Measurements from ENCODE around the gene NCOA7.
A peak's percentile ranks its signal among the peaks of the same experiment; 100 is the strongest.
"Not testable (repeated sequence)": the region's sequence is repeated elsewhere in the genome, so short reads cannot be mapped to it uniquely, and the experiment has no call there.

The NCOA7 gene

DNA sequence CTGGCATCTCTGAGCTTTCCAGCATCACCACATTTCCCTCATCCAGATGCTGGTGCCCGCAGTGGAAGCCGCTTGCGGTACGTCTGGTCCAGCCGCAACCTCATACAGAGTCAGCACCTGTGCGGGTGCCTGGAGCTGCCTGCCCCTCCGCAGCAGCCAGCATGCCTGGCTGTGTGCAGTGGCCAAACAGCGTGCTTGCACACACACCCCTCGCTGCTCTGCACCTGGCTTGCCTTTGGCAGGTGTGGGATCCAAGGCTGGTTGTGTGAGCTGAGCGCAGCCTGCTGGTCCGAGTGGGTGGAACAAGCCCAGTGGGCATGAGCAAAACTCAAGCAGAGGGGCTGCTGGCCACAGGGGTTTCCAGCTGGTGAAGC, 162.7 kb downstream of the NCOA7 start:
- peak; percentile 29 to 73 for DNase-seq

DNA sequence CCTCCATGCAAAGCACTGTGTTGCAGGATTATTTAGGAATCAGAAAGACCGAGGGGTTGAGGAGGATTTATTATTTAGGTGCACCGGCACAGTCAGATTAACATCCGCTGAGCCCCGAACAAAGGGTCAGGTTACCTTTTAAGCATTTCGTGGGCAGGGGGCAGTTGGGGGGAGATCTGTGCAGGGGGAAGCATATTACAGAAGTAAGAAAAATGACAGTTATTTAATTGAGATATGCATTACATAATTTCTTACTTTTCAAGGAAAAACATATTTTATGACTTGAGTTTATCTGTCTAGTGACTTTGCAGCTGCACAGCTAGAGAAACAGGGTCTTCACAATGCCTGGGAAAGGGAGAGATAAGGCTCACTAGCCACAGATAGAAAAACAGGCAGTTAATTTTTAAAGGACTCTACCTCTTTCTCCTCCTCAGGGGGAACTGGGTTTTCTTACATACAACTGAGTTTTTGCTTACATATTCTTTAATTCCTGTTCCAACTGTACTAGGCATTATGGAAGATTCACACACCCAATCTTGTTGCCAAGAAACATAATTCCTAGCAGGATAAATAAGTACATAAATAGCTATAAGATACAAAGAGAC, 164.1 kb downstream of the NCOA7 start:
- peak in 1 of 2 experiments; percentile 17 for DNase-seq

DNA sequence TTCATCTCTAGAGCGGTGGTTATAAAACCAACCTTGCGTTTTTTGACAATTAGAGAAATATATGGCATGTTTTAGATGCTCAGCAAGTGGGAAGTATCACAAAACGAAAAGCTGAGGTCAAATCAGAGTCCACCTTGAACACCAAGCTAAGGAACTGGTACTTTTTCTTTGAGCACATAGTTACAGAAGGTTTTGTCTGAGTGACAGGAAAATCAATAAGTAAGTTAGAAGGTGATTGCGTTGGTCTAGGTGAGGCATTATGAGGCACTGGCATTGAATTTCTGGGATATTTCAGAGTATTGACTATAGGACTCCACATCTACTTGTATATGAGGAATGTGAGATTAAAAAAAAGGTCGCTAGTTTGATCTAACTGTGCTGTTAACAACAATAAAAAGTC, 165.2 kb downstream of the NCOA7 start:
- no peak for DNase-seq

DNA sequence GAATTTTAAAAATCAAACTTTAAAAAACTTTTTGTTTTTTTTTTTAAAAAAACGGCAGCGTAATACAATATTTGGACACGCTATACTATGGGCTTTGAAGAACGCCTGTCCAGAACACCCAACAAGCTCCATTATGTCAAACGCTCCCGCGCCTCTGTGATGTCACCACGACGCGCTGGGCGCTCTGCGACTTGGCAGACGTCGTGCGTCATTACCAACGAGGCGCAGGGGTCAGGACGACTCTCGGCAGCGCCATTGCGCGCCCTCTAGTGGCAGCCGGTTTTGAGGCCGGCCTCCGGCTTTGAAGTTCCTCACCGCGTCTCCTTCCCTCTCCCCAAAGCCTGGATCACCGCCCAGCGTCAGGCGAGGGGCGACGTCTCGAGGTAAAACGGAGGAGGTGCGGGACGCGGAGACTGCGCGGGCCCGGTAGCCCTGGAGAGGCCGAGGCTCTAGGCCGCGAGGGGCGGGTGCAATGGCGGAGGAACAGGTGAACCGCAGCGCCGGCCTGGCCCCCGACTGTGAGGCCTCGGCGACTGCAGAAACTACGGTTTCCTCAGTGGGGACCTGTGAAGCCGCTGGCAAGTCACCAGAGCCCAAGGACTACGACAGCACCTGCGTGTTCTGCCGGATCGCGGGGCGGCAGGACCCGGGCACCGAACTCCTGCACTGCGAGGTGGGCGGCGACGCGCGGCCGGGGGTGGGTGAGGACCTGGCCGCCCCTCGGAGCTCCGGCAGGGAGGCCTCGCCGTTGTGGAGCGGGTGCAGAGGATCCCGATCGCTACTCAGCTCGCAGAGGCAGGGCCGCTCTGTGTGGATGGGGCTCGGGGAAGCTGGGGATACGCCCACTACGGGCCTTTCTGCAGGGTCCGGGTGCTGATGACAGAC, 166.0 kb downstream of the NCOA7 start, which contains the start of gene HINT3:
TSS of gene HINT3 (plus strand) at position 265 of the 885 bp plus-strand sequence. CDS start at position 473, 208 bp downstream.
- peak; percentile 99 for DNase-seq

DNA sequence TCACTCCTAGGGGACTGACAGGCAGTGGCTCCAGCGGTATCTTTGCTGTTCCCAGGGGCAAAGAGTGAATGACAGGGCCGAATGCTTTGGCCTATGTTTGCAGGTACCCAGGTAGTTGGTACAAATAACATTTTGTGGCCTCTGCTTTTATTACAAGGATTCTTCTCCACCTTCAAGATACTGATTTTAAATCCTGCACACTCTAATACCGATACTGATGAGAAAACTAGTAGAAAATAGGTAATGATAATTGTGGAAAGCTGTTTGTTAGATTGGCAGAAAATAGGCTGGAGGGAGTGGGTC, 166.6 kb downstream of the NCOA7 start:
- no peak for DNase-seq

DNA sequence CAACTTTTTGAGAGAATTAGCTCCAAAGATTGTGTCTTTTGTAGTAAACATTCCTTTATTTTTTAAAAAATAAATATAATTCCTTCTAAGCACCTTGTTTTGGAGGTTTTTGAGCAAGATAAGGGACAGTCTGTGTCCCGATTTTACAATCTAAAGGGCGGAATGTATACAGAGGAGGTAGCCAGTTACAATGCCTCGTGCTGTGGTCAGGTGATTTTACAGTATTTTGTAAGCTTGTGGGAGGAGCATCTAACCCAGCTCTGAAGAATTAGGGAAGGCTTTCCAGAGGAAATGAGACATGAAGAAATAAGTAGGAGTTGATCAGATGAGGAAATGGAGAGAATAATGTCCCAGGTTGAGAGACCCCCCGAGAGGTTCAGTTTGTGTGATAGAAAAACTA, 167.1 kb downstream of the NCOA7 start:
- DNase-seq, result no peak

DNA sequence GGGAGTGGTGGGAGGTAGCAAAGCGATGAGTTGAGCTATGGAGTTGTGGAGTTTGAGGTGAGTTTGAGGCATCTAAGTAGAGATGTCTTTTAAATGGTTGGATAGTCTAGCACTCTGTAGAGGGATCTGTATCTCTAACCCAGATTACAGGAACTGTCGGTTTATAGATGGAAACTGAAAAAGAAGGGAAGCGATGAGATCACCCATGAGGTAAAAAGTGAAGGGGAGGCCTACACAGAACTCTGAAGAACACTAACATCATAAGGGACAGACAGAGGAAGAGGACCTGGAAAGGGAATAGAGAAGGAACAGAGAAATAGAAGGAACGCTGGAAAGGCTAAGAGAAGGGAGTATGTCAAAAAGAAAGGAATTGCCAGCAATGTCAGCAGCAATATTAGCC, 168.3 kb downstream of the NCOA7 start:
- no peak for DNase-seq

DNA sequence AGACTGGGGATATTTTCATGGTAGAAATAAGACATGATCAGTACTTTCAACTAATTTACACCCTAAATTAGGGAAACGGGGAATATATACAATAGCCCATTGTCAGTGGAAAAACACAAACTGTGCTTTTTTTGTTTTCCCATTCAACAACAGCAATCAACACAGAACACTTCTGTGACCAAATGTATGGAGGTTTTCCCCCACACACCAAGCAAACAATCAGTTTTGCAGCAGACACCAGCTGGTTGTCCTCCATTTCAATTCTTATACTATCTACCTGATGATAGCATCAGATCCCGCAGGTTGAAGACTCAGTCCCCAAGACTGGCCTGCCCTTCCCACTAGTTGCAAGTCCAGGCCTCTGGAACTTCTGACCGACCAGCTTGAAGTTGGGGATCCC, 170.4 kb downstream of the NCOA7 start:
- no peak for DNase-seq

DNA sequence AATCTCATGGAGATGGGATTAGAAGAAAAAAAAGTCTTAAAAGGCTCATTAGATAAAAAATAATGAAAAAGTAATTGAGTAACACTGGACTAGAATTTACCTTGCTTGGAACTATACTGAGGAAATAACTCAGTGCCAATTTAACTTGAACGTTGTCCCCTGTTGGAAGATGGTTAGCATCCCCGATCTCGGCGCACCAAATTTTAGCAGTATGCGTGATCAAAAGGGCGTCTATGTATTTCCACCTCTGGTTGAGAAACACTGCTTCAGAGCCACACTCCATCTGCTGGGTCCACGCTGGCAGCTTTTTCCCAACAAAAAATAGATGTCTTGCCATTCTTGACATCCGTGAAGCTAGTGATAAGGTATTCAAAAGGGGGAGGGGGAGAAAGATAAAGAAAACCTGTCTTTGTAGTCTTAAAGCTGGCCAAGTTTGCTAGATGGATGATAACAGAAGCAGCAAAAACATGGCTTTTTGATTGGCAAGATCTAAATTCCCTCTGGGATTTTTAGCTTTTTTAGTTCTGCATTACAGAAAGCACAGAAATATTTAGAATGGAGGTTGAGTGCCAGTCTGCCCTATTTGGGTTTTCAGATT, 172.2 kb downstream of the NCOA7 start:
- DNase-seq, result no peak

DNA sequence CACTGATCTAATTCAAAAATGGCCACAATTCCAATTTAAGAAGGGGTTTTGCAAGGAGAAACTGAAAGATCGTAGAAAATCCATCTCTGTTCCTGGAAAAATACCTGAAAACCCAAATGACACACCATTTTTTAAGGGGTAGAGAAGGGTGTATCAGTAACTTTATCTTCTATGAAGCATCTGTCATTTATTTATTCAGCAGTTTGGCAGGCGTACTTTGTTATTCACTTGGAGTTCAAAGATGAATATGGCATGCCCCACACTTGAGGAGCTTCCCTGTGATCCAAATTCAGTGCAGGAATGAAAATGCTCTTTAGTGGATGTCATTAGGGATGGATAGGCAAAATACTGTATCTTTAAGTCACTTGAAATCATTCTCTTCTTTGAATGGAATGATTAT, 173.1 kb downstream of the NCOA7 start:
- DNase-seq, result peak in 1 of 2 experiments; percentile 19

DNA sequence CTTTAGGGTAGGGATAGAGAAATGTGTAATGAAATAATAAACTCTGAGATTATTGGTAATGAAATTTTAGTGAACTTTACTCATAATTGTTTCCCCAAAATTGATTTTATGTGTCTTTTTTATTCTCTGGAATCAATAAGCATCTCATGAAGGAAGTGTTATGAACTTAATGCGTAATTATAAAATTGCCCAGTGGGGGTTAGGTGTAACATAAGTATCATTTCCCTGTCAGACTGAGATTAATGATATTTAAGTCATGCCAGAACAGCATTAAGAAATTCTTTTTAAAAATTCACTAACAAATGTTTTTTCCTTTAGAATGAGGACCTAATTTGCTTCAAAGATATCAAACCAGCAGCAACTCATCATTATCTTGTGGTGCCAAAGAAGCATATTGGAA, 175.8 kb downstream of the NCOA7 start:
- peak in 1 of 2 experiments; percentile 6 for DNase-seq

DNA sequence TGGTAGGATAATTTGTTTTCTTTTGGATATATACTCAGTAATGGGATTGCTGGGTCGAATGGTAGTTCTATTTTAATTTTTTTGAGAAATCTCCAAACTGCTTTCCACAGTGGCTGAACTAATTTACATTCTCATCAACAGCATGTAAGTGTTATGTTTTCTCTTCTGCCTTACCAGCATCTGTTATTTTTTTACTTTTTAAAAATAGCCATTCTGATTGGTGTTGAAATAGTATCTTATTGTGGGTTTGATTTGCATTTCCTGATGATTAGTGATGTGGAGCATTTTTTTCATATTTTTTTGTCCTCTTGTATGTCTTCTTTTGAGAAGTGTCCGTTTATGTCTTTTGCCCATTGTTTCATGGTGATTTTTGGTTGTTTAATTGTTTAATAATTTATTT, 177.7 kb downstream of the NCOA7 start:
- DNase-seq, result no peak

DNA sequence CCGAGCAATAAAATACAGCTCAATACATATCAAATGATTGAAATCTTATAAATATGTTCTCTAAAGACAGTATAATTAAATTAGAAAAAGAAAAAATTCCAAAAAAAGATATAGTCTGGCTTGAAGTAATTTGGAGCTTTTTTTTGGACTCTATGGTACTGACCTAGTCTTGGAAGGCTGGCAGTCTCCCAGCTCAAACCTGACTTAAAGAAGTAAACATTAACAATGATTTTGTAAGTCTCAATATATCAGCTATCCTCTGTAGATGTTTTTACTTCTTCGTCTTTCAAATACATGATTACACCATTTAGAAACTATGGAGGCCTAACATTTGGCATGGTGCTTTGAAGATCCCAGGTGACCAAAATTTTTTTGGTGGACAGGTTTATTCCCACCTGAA, 180.0 kb downstream of the NCOA7 start:
- DNase-seq, result no peak

DNA sequence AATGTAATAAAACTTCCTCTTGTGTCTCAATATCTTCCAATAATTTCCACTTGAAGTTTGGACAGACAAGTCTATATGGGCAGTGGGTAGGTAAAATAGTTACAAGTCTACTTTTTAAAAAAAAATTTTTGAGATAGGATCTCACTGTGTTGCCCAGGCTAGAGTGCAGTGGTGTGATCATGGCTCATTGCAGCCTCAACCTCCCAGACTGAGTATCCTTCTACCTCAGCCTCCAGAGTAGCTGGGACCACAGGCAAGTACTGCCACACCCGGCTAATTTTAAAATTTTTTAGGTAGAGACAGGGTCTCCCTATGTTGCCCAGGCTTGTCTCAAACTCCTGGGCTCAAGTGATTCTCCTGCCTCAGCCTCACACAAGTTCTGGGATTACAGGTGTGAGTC, 181.7 kb downstream of the NCOA7 start:
- not testable (repeated sequence) for DNase-seq

DNA sequence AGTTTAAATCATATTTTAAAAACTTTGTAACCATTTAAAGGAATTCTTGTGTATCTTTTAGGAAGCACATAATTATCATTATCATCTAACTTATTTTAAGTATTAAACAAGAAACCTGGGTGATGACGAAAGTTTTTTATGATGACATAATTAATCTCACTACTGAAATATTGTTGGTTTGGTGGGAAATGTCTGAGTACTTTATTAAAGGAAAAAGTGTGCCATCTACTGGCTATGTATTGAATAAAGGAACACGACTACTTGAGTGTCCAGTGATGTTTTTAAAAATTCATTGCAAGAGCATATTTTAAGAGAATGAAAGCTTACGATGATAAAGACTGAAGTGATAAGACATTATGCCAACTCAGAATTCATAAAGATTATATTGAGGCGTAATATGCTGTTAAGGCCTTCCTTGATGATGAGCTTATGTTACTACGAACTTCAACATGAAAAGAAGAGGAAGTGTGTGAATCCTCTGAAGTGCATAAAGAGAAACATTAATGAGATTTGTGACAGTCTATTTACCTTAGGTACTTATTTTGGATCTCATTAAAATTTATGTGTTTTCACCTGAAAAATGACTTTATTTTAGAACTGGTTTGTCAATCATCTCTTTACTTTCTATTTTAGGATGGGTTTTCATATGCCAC, 183.6 kb downstream of the NCOA7 start:
- peak; percentile 44 to 72 for DNase-seq

DNA sequence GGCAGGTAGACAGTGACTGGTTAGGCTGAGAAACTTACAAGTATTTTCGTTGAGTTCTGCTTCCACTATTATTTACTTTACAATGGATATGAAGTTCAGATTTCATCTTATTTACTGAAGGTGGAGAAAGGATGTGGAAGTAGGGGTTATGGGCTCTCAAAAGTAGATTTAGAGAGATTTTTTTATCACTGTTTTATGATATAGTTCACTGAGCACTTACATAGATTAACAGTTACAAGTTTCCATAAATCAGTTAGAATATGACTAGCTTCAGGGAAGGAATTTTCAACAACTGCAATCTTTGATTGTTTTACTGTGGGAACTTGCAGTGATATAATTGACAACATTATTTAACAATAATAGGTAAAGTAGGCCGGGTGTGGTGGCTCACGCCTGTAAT, 188.3 kb downstream of the NCOA7 start:
- DNase-seq, result no peak

Data from NCI-H524 (cell line).